PC-9 (cell line): Measurements from ENCODE around the gene SLC35F6.

Experiments used
- CTCF ChIP-seq: fragments of 200-600 bp; sonication (generic); conservative IDR thresholded peaks from 2 replicates; pipeline ENCODE4 v1.6.1; 2017; ENCODE audit warnings: mixed run types, antibody characterized with exemption, mild to moderate bottlenecking, moderate library complexity
- EZH2 ChIP-seq: fragments of 200-600 bp; sonication (generic); IDR thresholded peaks from 2 replicates; pipeline ENCODE4 v1.8.0; 2017; ENCODE audit warnings: antibody characterized with exemption, low read depth

- TF ChIP-seq EZH2 (no peak), CTCF (no peak)
These were observed 48.0 kb downstream of the SLC35F6 start for GRCh38 chr2:26811791-26812694.
